ENCODE data around the gene PDXP. TPM values are rescaled to one million over a fixed set of nuclear protein-coding genes. Genes with fewer than 3 reads are reported as not detected.
A peak's percentile ranks its signal among the peaks of the same experiment; 100 is the strongest.
"Not testable (repeated sequence)": the region's sequence is repeated elsewhere in the genome, so short reads cannot be mapped to it uniquely, and the experiment has no call there.

Gene PDXP
- total RNA-seq, 1 experiment from 2014 or later = 42.7 TPM

- no peak for TF ChIP-seq REST (IDR thresholded peaks at IDR 0.05; ENCODE audit: low read depth)
- no peak for TF ChIP-seq POLR2AphosphoS5 (IDR thresholded peaks at IDR 0.05; ENCODE audit: low read depth, low read length)
- TF ChIP-seq SRF (IDR thresholded peaks at IDR 0.05; ENCODE audit: low read depth) = no peak
- no peak for TF ChIP-seq ELF1 (IDR thresholded peaks at IDR 0.05; ENCODE audit: borderline replicate concordance, low read depth)
- no peak for TF ChIP-seq JUND (IDR thresholded peaks at IDR 0.05)
- TF ChIP-seq MAX (IDR thresholded peaks at IDR 0.05) = no peak
- TF ChIP-seq RAD21 (IDR thresholded peaks at IDR 0.05; ENCODE audit: low read depth) = no peak
- no peak for TF ChIP-seq YY1 (IDR thresholded peaks at IDR 0.05; ENCODE audit: extremely low read depth, insufficient replicate concordance, low read depth, low read length)
- TF ChIP-seq ZNF274 (IDR thresholded peaks at IDR 0.05; ENCODE audit: low read depth, low read length) = no peak
- TF ChIP-seq ZBTB33 (IDR thresholded peaks at IDR 0.05; ENCODE audit: extremely low read depth, insufficient replicate concordance, low read length) = no peak
- no peak for TF ChIP-seq EZH2phosphoT487 (IDR thresholded peaks at IDR 0.05; ENCODE audit: borderline replicate concordance)
Observed at GRCh38 chr22:37609240-37610152, 49.0 kb upstream of the PDXP start (continued).

GRCh38 chr22:37610153-37610475 is 48.4 kb upstream of the PDXP start:
- DNase-seq (ENCODE audit: low read depth, low spot score); H3K27me3 ChIP-seq (ENCODE audit: insufficient read depth, low read length); RAD21 ChIA-PET (ENCODE audit: low non-redundant PET in 1 of 2, low total read pairs in 2 of 2, uncharacterized antibody in 2 of 2, unreplicated experiment in 2 of 2); H2AFZ ChIP-seq (ENCODE audit: low read depth, low read length, poor library complexity, severe bottlenecking); H3K36me3 ChIP-seq (ENCODE audit: control insufficient read depth in 1 of 2, insufficient read depth in 2 of 2, low read length in 2 of 2); CTCF ChIA-PET; intact Hi-C loops (cut with micrococcal nuclease); H3K9me3 ChIP-seq (ENCODE audit: control insufficient read depth in 1 of 2, insufficient read depth in 1 of 2, low read depth in 1 of 2, low read length in 2 of 2); H4K20me1 ChIP-seq (ENCODE audit: insufficient read depth); H3K9me2 ChIP-seq (ENCODE audit: insufficient read depth); ATAC-seq; BruUV-seq (replicated peaks): not testable (repeated sequence)
- Histone ChIP-seq H3K4me3 (replicated peaks in 1 of 2; ENCODE audit: low read depth in 1 of 2, low read length in 2 of 2) (peak overlapping the region; percentile 82 to 93), H3K9ac (ENCODE audit: low read length) (peak overlapping the region; percentile 91), H3K4me1 (ENCODE audit: control insufficient read depth in 1 of 2, insufficient read depth in 2 of 2, low read length in 2 of 2) (peaks cover 34 to 50% of the 10 kb centered on the region in 2 experiments), H3K4me2 (ENCODE audit: low read length) (peak overlapping the region; percentile 91), H3K79me2 (ENCODE audit: insufficient read depth, low read length) (peaks cover 30% of the 10 kb centered on the region), H3K27ac (ENCODE audit: low read depth, low read length) (peak overlapping the region; percentile 100)
- POLR2A ChIA-PET = interaction anchor here (1.2 to 1.6 kb wide), 3 partner anchors 8 to 65 kb away, joined by 3 to 4 read pairs (median 3); partner anchors contain the start of gene LGALS1

Measured in HCT116 (cell line).